GM23338 (cell line): ENCODE data around the gene CCBE1. TPM values are rescaled to one million over a fixed set of nuclear protein-coding genes. Genes with fewer than 3 reads are reported as not detected.
"Not testable (repeated sequence)": the region's sequence is repeated elsewhere in the genome, so short reads cannot be mapped to it uniquely, and the experiment has no call there.

Source experiments
- ATAC-seq: fragments of 200-7000 bp; cut with Tn5 transposase; 3 replicates; pipeline ENCODE4 v1.9.1; 2020
- DNase-seq: peaks from one replicate; pipeline ENCODE4 v3.0.0-alpha.2; 2015; ENCODE audit warnings: low spot score
- H2AFZ ChIP-seq: fragments of 200-600 bp; sonication (generic); 2 replicates; pipeline ENCODE4 v1.8.0; 2016; ENCODE audit warnings: antibody characterized with exemption, mild to moderate bottlenecking, moderate library complexity
- H3F3A ChIP-seq: fragments of 200-600 bp; sonication (generic); replicated peaks from 2 replicates; pipeline ENCODE4 v1.8.0; 2017; ENCODE audit warnings: antibody characterized with exemption, mixed run types, low read depth
- H3K27ac ChIP-seq: fragments of 200-600 bp; sonication (generic); 2 replicates; pipeline ENCODE4 v1.6.1; 2016; ENCODE audit warnings: low read depth
- H3K27me3 ChIP-seq: fragments of 200-600 bp; sonication (generic); 2 replicates; pipeline ENCODE4 v1.8.0; 2016; ENCODE audit warnings: mild to moderate bottlenecking, mixed run types, moderate library complexity; ENCODE audit not compliant: insufficient read depth
- H3K36me3 ChIP-seq: fragments of 200-600 bp; sonication (generic); 2 replicates; pipeline ENCODE4 v1.8.0; 2016; ENCODE audit warnings: mild to moderate bottlenecking; ENCODE audit not compliant: insufficient read depth
- H3K4me1 ChIP-seq: fragments of 200-600 bp; sonication (generic); 2 replicates; pipeline ENCODE4 v1.8.0; 2016; ENCODE audit warnings: mild to moderate bottlenecking, moderate library complexity; ENCODE audit not compliant: insufficient read depth
- H3K4me2 ChIP-seq: fragments of 200-600 bp; sonication (generic); 2 replicates; pipeline ENCODE4 v1.7.1; 2017; ENCODE audit warnings: mixed run types
- H3K4me3 ChIP-seq: fragments of 200-600 bp; sonication (generic); 2 replicates; pipeline ENCODE4 v1.6.1; 2016; ENCODE audit warnings: mixed run types
- H3K79me2 ChIP-seq: fragments of 200-600 bp; sonication (generic); replicated peaks from 2 replicates; pipeline ENCODE4 v1.8.0; 2017; ENCODE audit warnings: mild to moderate bottlenecking; ENCODE audit not compliant: insufficient read depth
- H3K9me2 ChIP-seq: fragments of 200-600 bp; sonication (generic); 2 replicates; pipeline ENCODE4 v1.8.0; 2017; ENCODE audit not compliant: insufficient read depth
- H4K20me1 ChIP-seq: fragments of 200-600 bp; sonication (generic); replicated peaks from 2 replicates; pipeline ENCODE4 v1.8.0; 2017; ENCODE audit warnings: mild to moderate bottlenecking; ENCODE audit not compliant: insufficient read depth
- H3K27ac Mint-ChIP-seq: 2 replicates; pipeline ENCODE4 v1.8.0; 2020; ENCODE audit warnings: inconsistent platforms, mild to moderate bottlenecking, moderate library complexity, mixed read lengths
- H3K27me3 Mint-ChIP-seq: 3 replicates; pipeline ENCODE4 v1.8.0; 2022; ENCODE audit warnings: low read depth, mild to moderate bottlenecking, moderate library complexity, mixed read lengths, inconsistent platforms; ENCODE audit not compliant: insufficient read depth, poor library complexity
- H3K36me3 Mint-ChIP-seq: 3 replicates; pipeline ENCODE4 v1.8.0; 2021; ENCODE audit warnings: low read depth, mild to moderate bottlenecking, inconsistent platforms, moderate library complexity, mixed read lengths
- H3K4me1 Mint-ChIP-seq: 3 replicates; pipeline ENCODE4 v1.8.0; 2020; ENCODE audit warnings: mild to moderate bottlenecking, inconsistent platforms, mixed read lengths
- H3K4me3 Mint-ChIP-seq: 3 replicates; pipeline ENCODE4 v1.8.0; 2021; ENCODE audit warnings: moderate library complexity, mild to moderate bottlenecking, inconsistent platforms, mixed read lengths
- H3K9me3 Mint-ChIP-seq: 3 replicates; pipeline ENCODE4 v1.8.0; 2020; ENCODE audit warnings: moderate library complexity, mild to moderate bottlenecking, inconsistent platforms, mixed read lengths
- CTCF ChIP-seq, 2 experiments: fragments of 200-600 bp in 1 of 2; sonication (generic) in 1 of 2; conservative IDR thresholded peaks; 2 replicates each; pipeline versions ENCODE4 v1.5.1 to v1.6.1; 2016 to 2017; ENCODE audit warnings: antibody characterized with exemption in 2 of 2, low read depth in 2 of 2, mild to moderate bottlenecking in 2 of 2, moderate library complexity in 1 of 2
- ETS1 ChIP-seq: IDR thresholded peaks from 2 replicates; pipeline ENCODE4 v1.6.1; 2016; ENCODE audit warnings: antibody characterized with exemption
- EZH2 ChIP-seq: fragments of 200-600 bp; sonication (generic); IDR thresholded peaks from one replicate; pipeline ENCODE4 v1.8.0; 2017; ENCODE audit warnings: antibody characterized with exemption, mild to moderate bottlenecking, low read depth; ENCODE audit not compliant: unreplicated experiment
- EZH2phosphoT487 ChIP-seq: fragments of 200-600 bp; sonication (generic); IDR thresholded peaks from one replicate; pipeline ENCODE4 v1.8.1; 2018; ENCODE audit warnings: antibody characterized with exemption; ENCODE audit not compliant: unreplicated experiment
- REST ChIP-seq: IDR thresholded peaks from one replicate; pipeline ENCODE4 v1.6.1; 2018; ENCODE audit warnings: antibody characterized with exemption; ENCODE audit not compliant: unreplicated experiment
- polyA plus RNA-seq: library from polyadenylated mRNA; unstranded; fragments of >200 nt; fragmentation: Nextera tagmentation; extraction: Ambion mirVana; gene quantifications from 2 replicates; pipeline ENCODE4 v1.2.1, GENCODE V29; 2016
- total RNA-seq: library from RNA; depleted of rRNA; stranded (reverse); fragments of >200 nt; shearing (Covaris generic); gene quantifications from 2 replicates; pipeline ENCODE4 v1.2.3, GENCODE V29; 2014

The CCBE1 gene
- total and polyA plus RNA-seq, 2 experiments from 2014 or later: 2.1 to 2.6 TPM

GRCh38 chr18:59648469-59648868 is 48.8 kb downstream of the CCBE1 start:
- not testable (repeated sequence) for H3K4me2 ChIP-seq, H3K79me2 ChIP-seq, H3K27me3 ChIP-seq, H3K27me3 Mint-ChIP-seq, ATAC-seq, H3K36me3 ChIP-seq, H4K20me1 ChIP-seq, H3K9me3 Mint-ChIP-seq, H2AFZ ChIP-seq, H3K27ac Mint-ChIP-seq, H3K36me3 Mint-ChIP-seq, DNase-seq, H3K4me3 ChIP-seq, H3F3A ChIP-seq, H3K9me2 ChIP-seq, H3K27ac ChIP-seq, H3K4me3 Mint-ChIP-seq
- H3K4me1 ChIP-seq: peaks cover 14% of the 10 kb centered on the region
- peaks cover 25% of the 10 kb centered on the region for H3K4me1 Mint-ChIP-seq

GRCh38 chr18:59646963-59647307 is 50.3 kb downstream of the CCBE1 start:
- Histone ChIP-seq H3K36me3 (no peaks in the 10 kb centered on the region), H3K4me1 (peaks cover 14% of the 10 kb centered on the region), H2AFZ (peak overlapping the region; percentile 43; the same call in 1 of the 2 replicates), H3K9me2 (no peaks in the 10 kb centered on the region), H3K79me2 (no peaks in the 10 kb centered on the region), H3K4me3 (no peak overlapping the region), H3K27ac (no peak overlapping the region), H4K20me1 (no peaks in the 10 kb centered on the region), H3K4me2 (no peak overlapping the region), H3K27me3 (no peaks in the 10 kb centered on the region), H3F3A (no peaks in the 10 kb centered on the region)
- ATAC-seq (no peak), DNase-seq (no peak)
- Mint-ChIP-seq H3K27me3 (peaks cover 8% of the 10 kb centered on the region), H3K27ac (no peak overlapping the region), H3K9me3 (no peaks in the 10 kb centered on the region; the same call in 2 of the 3 replicates), H3K36me3 (no peaks in the 10 kb centered on the region), H3K4me1 (peaks cover 25% of the 10 kb centered on the region), H3K4me3 (no peak overlapping the region)
- TF ChIP-seq ETS1: no peak
- TF ChIP-seq REST: no peak
- TF ChIP-seq EZH2: no peak

DNA sequence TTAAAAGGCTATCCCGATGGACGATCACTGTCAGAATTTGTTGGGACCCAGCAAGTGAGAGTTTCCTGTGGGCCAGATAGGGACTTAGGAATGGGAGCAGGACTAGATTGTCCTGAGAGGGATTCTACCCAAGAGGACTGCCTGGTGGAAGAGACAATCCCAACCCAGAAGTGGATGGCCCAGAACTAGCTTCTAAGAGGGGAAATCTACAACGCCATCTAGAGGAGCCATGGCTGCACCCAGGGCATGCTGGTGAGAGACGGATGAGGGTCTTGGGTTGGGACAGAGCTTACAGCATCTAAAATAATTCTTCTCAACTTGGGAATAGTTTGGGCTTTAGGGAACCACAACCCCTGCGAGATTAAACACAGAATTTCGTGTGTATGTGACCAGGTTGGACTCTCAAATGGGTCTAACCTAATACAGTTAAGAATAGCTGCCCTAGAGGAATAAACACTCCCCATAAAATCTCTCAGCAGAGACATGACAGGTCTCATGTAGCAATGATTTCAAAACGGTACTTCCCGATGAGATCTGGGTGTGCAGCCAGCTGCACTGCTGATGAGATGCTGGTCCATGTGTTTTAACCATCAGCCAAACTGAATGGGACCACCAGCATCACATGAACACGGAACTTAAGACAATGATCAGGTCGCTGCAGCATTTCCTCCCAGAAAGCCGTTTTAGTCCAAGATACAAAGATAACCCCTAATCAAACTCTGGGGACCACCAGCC is 50.8 kb downstream of the CCBE1 start:
- Mint-ChIP-seq H3K4me1 (peaks cover 25% of the 10 kb centered on the region), H3K27ac (no peak overlapping the region), H3K27me3 (peaks cover 8% of the 10 kb centered on the region), H3K36me3 (no peaks in the 10 kb centered on the region), H3K4me3 (no peak overlapping the region), H3K9me3 (no peaks in the 10 kb centered on the region; the same call in 2 of the 3 replicates)
- H3K4me1 ChIP-seq: peaks cover 14% of the 10 kb centered on the region
- H3K9me2 ChIP-seq: no peaks in the 10 kb centered on the region
- no peaks in the 10 kb centered on the region for H3F3A ChIP-seq
- H4K20me1 ChIP-seq: no peaks in the 10 kb centered on the region
- no peak overlapping the region for H3K4me2 ChIP-seq
- DNase-seq (peak; percentile 61), ATAC-seq (peak; percentile 84)
- peak overlapping the region; percentile 43; the same call in 1 of the 2 replicates for H2AFZ ChIP-seq
- H3K79me2 ChIP-seq: no peaks in the 10 kb centered on the region
- no peaks in the 10 kb centered on the region for H3K27me3 ChIP-seq
- no peak overlapping the region for H3K4me3 ChIP-seq
- no peak for TF ChIP-seq EZH2phosphoT487
- TF ChIP-seq CTCF (conservative IDR thresholded peaks at IDR 0.05; ENCODE audit: low read depth in 2 of 2): peak; percentile 59 to 76
- no peaks in the 10 kb centered on the region for H3K36me3 ChIP-seq
- H3K27ac ChIP-seq: no peak overlapping the region
